AG09309 (cell line): ENCODE measurements around the gene KRTAP5-11.
A peak's percentile ranks its signal among the peaks of the same experiment; 100 is the strongest.
"Not testable (repeated sequence)": the region's sequence is repeated elsewhere in the genome, so short reads cannot be mapped to it uniquely, and the experiment has no call there.

Source experiments
- DNase-seq: peaks from one replicate; pipeline ENCODE4 v3.0.0-alpha.2; 2010; ENCODE audit warnings: low read depth
- H3K4me3 ChIP-seq: 2 replicates; pipeline ENCODE4 v1.5.1; 2011; ENCODE audit warnings: mild to moderate bottlenecking, low read depth, low read length, moderate library complexity; ENCODE audit not compliant: control insufficient read depth
- CTCF ChIP-seq: IDR thresholded peaks from 2 replicates; pipeline ENCODE4 v1.5.1; 2011; ENCODE audit warnings: mild to moderate bottlenecking, low read depth, low read length, inconsistent platforms; ENCODE audit not compliant: insufficient read depth, control insufficient read depth; ENCODE audit errors: missing control alignments

The KRTAP5-11 gene

GRCh38 chr11:71604798-71605488 lies 22.3 kb upstream of the KRTAP5-11 start:
- not testable (repeated sequence) for DNase-seq, H3K4me3 ChIP-seq
- peak; percentile 14 for TF ChIP-seq CTCF

GRCh38 chr11:71603221-71603620 lies 20.5 kb upstream of the KRTAP5-11 start:
- H3K4me3 ChIP-seq = not testable (repeated sequence)

GRCh38 chr11:71589546-71589920 lies 6.9 kb upstream of the KRTAP5-11 start:
- H3K4me3 ChIP-seq, DNase-seq: not testable (repeated sequence)

More at GRCh38 chr11:71603221-71603620, 20.5 kb upstream of the KRTAP5-11 start:
- not testable (repeated sequence) for DNase-seq

GRCh38 chr11:71588822-71589545 lies 6.3 kb upstream of the KRTAP5-11 start:
- H3K4me3 ChIP-seq, DNase-seq: not testable (repeated sequence)

GRCh38 chr11:71588314-71588713 lies 5.6 kb upstream of the KRTAP5-11 start:
- DNase-seq, H3K4me3 ChIP-seq: not testable (repeated sequence)

GRCh38 chr11:71585673-71586072 lies 3.0 kb upstream of the KRTAP5-11 start:
- DNase-seq, H3K4me3 ChIP-seq: not testable (repeated sequence)

GRCh38 chr11:71582969-71583368 lies 294 bp upstream of the KRTAP5-11 start:
- DNase-seq, H3K4me3 ChIP-seq: not testable (repeated sequence)

GRCh38 chr11:71581826-71582225 lies 849 bp downstream of the KRTAP5-11 start:
- DNase-seq = no peak
- no peak for TF ChIP-seq CTCF
- H3K4me3 ChIP-seq = no peak overlapping the region

GRCh38 chr11:71580057-71581003 lies 2.3 kb downstream of the KRTAP5-11 start:
- peak; percentile 54 for DNase-seq
- peak; percentile 90 for TF ChIP-seq CTCF
- no peak overlapping the region for H3K4me3 ChIP-seq

GRCh38 chr11:71579513-71579912 lies 3.2 kb downstream of the KRTAP5-11 start:
- not testable (repeated sequence) for DNase-seq

More at GRCh38 chr11:71579513-71579912, 3.2 kb downstream of the KRTAP5-11 start:
- not testable (repeated sequence) for H3K4me3 ChIP-seq
